Fibroblast of lung (primary cell): ENCODE results near the gene SAP30BP.

ENCODE experiments used
- CTCF ChIP-seq, 2 donors: IDR thresholded peaks in 1 of 2; conservative IDR thresholded peaks in 1 of 2; 1 replicate in 1 of 2; 2 replicates in 1 of 2; pipeline ENCODE4 v1.5.1; 2011 to 2012; ENCODE audit warnings: low read length in 2 of 2, control low read depth in 1 of 2, inconsistent platforms in 1 of 2, low read depth in 1 of 2, mild to moderate bottlenecking in 1 of 2
- EZH2 ChIP-seq: IDR thresholded peaks from 2 replicates; pipeline ENCODE4 v1.5.1; 2012; ENCODE audit warnings: low read length, control low read depth, mild to moderate bottlenecking; ENCODE audit errors: missing control alignments

DNA sequence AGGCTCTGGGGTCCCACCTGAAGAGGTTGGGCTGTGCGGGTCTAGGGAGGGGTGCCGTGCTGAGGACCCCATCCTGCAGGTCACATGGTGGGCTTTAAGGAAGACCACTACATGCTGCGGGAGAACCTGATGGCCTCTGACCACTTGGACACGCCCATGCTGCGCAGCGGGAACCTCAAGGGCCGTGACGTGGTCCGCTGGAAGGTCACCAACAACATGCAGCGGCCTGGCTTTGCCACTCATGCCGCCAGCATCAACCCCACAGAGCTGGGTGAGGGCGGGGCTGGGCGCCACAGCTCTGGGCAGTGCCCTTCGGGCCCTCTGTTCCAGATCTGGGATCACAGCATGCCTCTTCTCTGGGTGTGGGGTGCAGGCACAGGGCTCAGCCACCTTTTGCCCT lies 72.7 kb downstream of the SAP30BP start:
- no peak for TF ChIP-seq CTCF (conservative IDR thresholded peaks at IDR 0.05 in 1 of 2, IDR thresholded peaks at IDR 0.05 in 1 of 2; ENCODE audit: low read depth in 1 of 2, low read length in 2 of 2)
- TF ChIP-seq EZH2 = no peak
